HG03108 (cell line): ENCODE data around the gene GRIK5.

Experiments used
- ATAC-seq: cut with Tn5 transposase; IDR thresholded peaks from one replicate; pipeline ENCODE4 v1.9.1; 2021; ENCODE audit warnings: moderate library complexity; ENCODE audit not compliant: unreplicated experiment

The GRIK5 gene

GRCh38 chr19:41958367-41959055 is 111.5 kb downstream of the GRIK5 start:
- peak; percentile 58 for ATAC-seq

GRCh38 chr19:41957838-41958366 is 112.1 kb downstream of the GRIK5 start:
- no peak for ATAC-seq

DNA sequence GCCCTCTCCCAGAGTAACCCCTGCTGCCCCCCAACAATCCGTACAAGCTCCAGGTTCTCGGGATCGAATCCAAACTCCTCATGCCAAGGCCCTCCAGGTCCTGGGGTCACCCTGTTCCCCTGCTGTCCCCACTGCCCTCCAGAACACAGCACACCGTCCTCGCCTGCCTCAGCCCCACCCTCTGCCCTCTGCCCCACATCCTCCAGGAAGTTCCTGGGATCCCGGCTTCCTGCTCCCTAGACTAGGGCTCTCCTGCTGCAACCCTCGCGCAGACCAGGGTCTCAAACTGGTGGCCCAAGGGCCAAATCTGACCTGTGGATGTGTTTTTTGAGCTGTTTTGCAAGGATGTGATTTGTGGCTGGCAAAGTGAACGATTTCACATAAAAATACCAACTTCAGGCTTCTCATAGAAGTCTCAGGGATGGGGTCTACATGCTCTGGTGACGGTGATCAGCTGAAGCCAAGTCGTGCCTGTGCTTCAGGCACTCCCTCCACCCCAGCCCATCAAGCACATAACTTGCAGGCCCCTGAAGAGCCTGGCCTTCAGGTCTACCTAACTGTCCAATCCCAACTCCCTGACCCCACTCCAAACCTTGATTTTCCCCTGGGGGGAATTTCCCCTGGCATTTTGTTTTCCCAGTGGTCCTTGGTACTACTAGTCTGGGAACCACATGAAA is 112.7 kb downstream of the GRIK5 start:
- no peak for ATAC-seq

DNA sequence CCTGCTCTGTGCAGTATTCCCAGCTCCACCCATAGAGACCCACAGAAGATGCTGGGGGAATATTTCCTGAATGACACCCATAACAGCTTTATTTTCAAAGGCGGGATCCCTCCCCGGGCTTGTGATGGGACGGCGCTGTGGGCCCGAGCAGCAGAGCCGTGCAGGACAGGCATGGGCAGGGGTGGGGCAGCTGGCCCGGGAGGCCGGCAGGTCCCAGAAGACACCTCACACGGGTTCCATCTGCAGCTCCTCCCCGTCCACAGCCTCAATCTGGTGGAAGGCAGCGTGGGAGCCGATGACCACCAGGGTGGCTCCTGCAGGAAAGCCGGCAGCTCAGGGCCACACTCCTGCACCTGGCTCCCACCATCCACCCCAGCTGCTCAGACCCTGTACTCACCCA is 113.4 kb downstream of the GRIK5 start:
- no peak for ATAC-seq

DNA sequence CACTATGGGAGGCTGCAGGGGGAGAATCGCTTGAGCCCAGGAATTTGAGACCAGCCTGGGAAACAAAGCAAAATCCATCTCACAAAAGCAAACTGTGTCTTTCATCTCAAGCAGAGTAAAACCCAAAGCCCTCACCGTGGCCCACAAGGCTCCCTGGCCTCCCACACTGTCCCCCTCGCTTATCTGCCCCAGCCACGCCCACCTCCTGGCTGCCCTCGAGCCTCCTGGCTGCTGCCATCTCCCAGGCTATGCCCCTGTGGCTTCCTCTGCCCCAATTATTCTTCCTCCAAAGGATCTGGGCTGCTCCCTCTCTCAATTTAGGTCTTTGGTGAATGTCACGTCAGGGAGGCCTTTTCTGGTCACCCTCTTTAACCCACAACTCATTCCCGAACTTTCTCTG is 114.5 kb downstream of the GRIK5 start:
- ATAC-seq = no peak

GRCh38 chr19:41951686-41952172 is 118.3 kb downstream of the GRIK5 start:
- ATAC-seq = no peak
